ENCODE measurements around the gene ARVCF.

DNA sequence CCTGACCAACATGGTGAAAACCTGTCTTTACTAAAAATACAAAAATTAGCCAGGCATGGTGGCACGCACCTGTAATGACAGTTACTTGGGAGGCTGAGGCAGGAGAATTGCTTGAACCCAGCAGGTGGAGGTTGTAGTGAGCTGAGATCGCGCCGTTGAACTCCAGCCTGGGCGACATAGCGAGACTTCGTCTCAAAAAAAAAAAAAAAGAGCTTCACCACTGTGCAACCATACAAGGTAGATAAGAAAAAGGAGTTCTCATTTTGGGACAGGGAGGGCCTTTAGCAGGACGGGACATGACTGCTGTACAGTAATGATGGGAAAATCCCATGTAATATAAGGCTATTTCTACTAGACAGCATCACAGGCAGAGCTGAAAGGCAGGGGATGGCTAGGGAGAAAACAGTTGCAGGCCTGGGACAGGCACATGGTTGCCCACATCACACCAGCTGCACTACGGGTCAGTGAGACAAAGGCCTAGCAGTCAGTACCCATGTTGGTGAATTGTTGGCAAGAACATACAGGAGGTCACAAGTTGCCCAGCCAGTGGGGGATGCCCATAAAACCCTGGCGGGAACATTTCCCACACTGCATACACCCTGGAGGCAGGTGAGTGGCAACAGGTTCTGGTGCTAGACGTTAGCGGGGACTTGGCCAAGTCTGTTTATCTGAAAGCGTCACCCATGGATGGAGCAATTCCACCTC, 9.7 kb upstream of the ARVCF start:
- TF ChIP-seq REST (IDR thresholded peaks at IDR 0.05; ENCODE audit: insufficient read depth in 1 of 2, low read depth in 2 of 2, low read length in 2 of 2) (no peak), POLR2AphosphoS5 (IDR thresholded peaks at IDR 0.05; ENCODE audit: low read depth, low read length) (no peak), SIN3A (IDR thresholded peaks at IDR 0.05; ENCODE audit: borderline replicate concordance, insufficient read depth, low read length) (no peak), TAF1 (IDR thresholded peaks at IDR 0.05; ENCODE audit: borderline replicate concordance, insufficient read depth, low read length) (no peak), FOXP2 (optimal IDR thresholded peaks at IDR 0.05; ENCODE audit: borderline replicate concordance, extremely low read depth, extremely low read length, insufficient read depth) (no peak)

Data from PFSK-1 (cell line).